IMR-90 (cell line): ENCODE measurements around the gene SRSF3.

Source experiments
- BHLHE40 ChIP-seq: fragments of 150-350 bp; IDR thresholded peaks from 2 replicates; pipeline ENCODE4 v1.6.1; 2016; ENCODE audit warnings: mild to moderate bottlenecking, low read depth, low read length
- POLR2A ChIP-seq: IDR thresholded peaks from 2 replicates; pipeline ENCODE4 v1.6.1; 2012; ENCODE audit warnings: mild to moderate bottlenecking, low read depth, low read length
- RFX5 ChIP-seq: IDR thresholded peaks from 2 replicates; pipeline ENCODE4 v1.8.0; 2012; ENCODE audit warnings: low read depth, mild to moderate bottlenecking, low read length, moderate library complexity
- SMC3 ChIP-seq: fragments of 150-350 bp; IDR thresholded peaks from 2 replicates; pipeline ENCODE4 v1.6.1; 2016; ENCODE audit warnings: low read depth, mild to moderate bottlenecking, antibody characterized with exemption, low read length, moderate library complexity
- TF ChIP-seq, protein P1 (sequence below): conservative IDR thresholded peaks from 2 replicates; pipeline ENCODE4 v1.5.1; 2012; ENCODE audit warnings: mild to moderate bottlenecking, low read depth, low read length, improper control_type of control experiment
- TF ChIP-seq, protein P2 (sequence below): fragments of 150-350 bp; IDR thresholded peaks from 2 replicates; pipeline ENCODE4 v1.6.1; 2017; ENCODE audit warnings: mild to moderate bottlenecking, antibody characterized with exemption, low read length, low read depth

DNA sequence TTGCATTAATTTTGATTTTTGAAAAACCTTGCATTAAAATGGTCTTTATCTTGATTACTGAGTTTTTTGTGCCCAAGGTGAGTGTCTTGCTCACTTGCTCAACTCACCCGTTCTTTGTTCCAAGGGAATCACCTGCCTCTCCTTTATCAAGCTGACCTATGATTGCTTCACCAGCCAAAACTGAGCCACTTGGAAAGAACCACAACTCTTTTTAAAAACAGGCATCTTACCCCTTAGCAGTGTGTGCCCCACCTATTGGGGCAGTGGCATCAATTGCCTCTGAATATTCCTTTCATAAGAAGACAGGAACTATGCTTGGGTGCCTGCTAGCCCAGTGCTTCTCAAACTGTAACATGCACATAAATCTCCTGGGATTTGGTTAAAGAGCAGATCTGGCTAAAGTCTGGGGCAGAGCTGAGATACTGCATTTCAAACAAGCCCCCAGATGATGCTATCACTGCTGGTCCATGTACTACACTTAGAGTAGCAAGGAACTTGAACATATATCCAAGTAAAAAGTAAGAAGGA, 43.6 kb upstream of the SRSF3 start:
- TF ChIP-seq, protein P1, sequence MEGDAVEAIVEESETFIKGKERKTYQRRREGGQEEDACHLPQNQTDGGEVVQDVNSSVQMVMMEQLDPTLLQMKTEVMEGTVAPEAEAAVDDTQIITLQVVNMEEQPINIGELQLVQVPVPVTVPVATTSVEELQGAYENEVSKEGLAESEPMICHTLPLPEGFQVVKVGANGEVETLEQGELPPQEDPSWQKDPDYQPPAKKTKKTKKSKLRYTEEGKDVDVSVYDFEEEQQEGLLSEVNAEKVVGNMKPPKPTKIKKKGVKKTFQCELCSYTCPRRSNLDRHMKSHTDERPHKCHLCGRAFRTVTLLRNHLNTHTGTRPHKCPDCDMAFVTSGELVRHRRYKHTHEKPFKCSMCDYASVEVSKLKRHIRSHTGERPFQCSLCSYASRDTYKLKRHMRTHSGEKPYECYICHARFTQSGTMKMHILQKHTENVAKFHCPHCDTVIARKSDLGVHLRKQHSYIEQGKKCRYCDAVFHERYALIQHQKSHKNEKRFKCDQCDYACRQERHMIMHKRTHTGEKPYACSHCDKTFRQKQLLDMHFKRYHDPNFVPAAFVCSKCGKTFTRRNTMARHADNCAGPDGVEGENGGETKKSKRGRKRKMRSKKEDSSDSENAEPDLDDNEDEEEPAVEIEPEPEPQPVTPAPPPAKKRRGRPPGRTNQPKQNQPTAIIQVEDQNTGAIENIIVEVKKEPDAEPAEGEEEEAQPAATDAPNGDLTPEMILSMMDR, result no peak
- TF ChIP-seq BHLHE40, result no peak
- TF ChIP-seq, protein P2, sequence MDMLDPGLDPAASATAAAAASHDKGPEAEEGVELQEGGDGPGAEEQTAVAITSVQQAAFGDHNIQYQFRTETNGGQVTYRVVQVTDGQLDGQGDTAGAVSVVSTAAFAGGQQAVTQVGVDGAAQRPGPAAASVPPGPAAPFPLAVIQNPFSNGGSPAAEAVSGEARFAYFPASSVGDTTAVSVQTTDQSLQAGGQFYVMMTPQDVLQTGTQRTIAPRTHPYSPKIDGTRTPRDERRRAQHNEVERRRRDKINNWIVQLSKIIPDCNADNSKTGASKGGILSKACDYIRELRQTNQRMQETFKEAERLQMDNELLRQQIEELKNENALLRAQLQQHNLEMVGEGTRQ, result no peak
- no peak for TF ChIP-seq POLR2A
- no peak for TF ChIP-seq SMC3
- TF ChIP-seq RFX5, result no peak
